HCT116 (cell line): ENCODE results near the gene ZSCAN21.

Experiments
- CEBPB ChIP-seq: IDR thresholded peaks from 2 replicates; pipeline ENCODE4 v1.6.1; 2012; ENCODE audit warnings: low read depth
- EZH2 ChIP-seq: fragments of 200-600 bp; sonication (generic); IDR thresholded peaks from 2 replicates; pipeline ENCODE4 v1.6.1; 2017; ENCODE audit warnings: antibody characterized with exemption, mixed run types
- RAD21 ChIP-seq: IDR thresholded peaks from 2 replicates; pipeline ENCODE4 v1.6.1; 2012; ENCODE audit warnings: low read depth, mild to moderate bottlenecking
- YY1 ChIP-seq: IDR thresholded peaks from 2 replicates; pipeline ENCODE4 v1.6.1; 2011; ENCODE audit warnings: low read length, low read depth, moderate library complexity, mild to moderate bottlenecking; ENCODE audit not compliant: insufficient replicate concordance; ENCODE audit errors: extremely low read depth
- ZBTB33 ChIP-seq: IDR thresholded peaks from 2 replicates; pipeline ENCODE4 v1.6.1; 2011; ENCODE audit warnings: mild to moderate bottlenecking, low read length, moderate library complexity; ENCODE audit not compliant: insufficient replicate concordance; ENCODE audit errors: extremely low read depth
- TF ChIP-seq, protein P1 (sequence below): IDR thresholded peaks from 2 replicates; pipeline ENCODE4 v1.6.1; 2012

DNA sequence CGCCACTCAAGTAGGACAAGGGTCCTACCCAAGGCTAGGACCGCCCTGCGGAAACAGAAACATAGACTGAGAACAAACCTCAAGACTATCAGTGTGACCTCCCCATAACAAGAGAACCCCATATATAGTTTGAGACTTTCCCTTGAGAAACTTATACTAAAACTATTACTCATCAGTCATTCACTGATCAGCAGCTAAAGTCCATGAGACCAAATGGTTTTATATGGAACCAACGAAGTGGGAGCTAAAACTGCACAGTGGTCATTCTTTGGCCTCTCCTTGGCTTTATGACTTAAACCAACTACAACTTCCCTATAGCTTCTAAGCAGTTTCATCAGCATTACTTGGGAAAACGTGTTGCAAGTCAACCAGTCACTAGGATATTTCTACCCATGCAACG, 13.7 kb upstream of the ZSCAN21 start:
- TF ChIP-seq CEBPB (no peak), EZH2 (no peak), RAD21 (no peak), YY1 (no peak), ZBTB33 (no peak)
- TF ChIP-seq, protein P1, sequence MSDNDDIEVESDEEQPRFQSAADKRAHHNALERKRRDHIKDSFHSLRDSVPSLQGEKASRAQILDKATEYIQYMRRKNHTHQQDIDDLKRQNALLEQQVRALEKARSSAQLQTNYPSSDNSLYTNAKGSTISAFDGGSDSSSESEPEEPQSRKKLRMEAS = no peak
